HG03469 (cell line): ENCODE data around the gene MCC.
A peak's percentile ranks its signal among the peaks of the same experiment; 100 is the strongest.
"Not testable (repeated sequence)": the region's sequence is repeated elsewhere in the genome, so short reads cannot be mapped to it uniquely, and the experiment has no call there.

Experiments
- ATAC-seq: cut with Tn5 transposase; IDR thresholded peaks from one replicate; pipeline ENCODE4 v1.9.1; 2021; ENCODE audit warnings: mild to moderate bottlenecking, moderate library complexity, moderate number of reproducible peaks; ENCODE audit not compliant: unreplicated experiment

MCC gene

DNA sequence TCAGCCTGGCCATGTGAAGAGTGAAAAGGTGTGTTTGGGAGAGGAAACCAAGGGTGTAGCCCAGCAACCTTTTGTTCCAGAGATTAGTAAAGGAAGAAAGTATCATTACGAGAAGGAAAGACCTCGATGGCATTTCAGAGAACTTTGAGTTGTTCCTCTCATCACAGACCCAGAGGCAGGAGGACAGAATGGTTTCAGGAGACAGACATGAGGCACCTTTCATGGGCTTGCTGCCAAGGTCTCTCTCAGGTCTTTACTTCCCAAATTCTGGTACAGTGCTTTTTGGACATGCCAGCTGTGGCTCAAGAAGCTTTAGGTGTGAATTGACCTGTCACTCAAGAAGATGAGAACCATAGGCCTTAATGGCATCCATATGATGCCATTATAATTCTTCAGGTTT is 2.8 kb upstream of the MCC start:
- no peak for ATAC-seq

DNA sequence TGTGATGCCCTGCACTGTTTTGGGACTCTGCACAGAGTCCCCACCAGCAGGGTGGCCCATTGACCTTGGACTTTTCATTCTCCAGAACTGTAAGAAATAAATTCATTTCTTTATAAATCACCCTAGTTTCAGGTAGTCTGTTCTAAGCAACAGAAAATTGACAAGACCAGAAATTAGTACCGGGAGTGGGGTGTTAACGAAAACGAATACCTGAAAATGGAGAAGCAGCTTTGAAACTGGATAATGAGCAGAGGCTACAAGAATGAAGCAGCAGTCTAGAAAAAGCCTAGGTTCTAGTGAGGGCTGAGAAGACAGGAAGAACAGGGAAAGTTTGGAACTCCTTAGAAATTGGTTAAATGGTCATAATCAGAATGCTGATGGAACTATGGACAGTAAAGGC is 2.1 kb upstream of the MCC start:
- ATAC-seq: no peak

DNA sequence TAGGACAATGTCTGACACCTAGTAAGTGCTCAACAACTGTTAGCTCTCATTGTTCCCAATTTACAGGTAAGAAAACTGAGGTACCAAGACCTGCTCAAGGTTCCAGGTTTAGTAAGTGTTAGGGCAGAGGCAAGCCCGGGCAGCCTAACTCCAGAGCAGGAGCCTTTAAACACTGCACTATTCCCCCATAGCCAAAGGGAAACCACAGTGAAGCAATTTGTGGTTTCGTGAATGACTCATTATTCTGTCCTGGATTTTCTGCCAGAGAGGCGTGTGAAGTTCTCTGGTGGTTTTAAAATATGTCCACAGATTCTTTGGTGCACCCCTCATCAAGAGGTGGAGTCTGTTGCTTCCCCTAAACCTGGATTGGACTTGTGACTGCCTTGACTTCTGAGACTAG is 1.0 kb upstream of the MCC start:
- ATAC-seq: peak; percentile 64

DNA sequence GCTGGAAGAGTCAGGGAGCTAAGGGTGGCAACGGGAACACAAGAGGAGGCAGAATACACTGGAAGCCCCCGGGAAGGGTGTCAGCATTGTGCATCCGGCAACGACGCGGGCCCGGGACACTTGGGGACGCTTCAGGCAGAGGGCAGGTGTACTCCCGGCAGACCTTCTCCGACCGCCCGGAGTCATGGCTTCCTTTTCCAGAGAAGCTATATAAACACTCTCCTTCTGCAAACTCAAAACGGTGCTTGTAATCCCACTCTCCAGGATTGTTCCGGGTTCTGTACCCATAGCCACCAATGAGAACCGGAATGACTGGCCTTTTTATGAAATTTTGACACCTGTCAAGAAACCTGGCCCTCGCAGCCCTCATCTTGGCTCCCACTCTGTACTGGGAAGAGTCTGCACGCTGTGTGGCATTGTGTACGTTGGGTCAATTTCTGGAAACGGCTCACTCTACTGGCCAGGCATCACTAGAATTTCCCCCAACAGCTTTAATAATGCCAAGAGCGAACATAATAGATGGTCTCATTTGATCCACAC is 462 bp upstream of the MCC start:
- no peak for ATAC-seq

DNA sequence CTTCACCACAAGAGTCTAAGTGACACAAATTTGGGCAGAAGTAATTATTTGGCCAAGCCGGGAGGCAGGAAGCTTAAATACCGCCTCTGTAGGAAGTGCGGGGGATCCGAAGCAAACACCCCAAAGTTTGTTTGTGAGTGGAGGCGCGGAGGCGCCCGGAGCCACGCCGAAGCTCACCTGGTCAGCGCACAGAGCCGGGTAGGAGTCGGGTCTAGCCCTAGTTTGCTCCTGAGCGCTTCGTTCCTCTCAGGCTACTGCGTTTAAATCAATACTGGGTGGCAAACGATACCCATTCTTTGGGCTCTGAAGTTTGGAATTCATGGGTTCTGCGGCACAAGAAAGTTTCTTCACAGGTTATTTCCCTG is 855 bp downstream of the MCC start:
- no peak for ATAC-seq

DNA sequence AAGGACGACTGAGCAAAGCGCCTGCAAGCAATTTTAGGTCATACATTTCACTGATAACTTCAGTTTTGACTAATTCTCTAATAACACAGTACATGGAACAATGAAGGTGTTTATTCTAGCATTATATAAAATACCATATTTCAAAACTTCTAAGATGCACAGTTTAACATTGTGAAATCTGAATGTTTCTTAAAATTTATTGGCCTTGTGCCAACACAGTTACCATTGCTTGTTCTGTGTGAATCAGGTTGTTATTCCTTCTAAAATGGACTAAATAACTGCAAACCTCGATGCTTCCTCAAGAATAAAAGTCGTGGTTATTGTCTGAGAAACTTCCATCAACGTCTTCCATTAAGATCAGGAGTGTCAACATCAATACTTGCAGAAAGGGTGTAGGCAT is 8.0 kb downstream of the MCC start:
- no peak for ATAC-seq

DNA sequence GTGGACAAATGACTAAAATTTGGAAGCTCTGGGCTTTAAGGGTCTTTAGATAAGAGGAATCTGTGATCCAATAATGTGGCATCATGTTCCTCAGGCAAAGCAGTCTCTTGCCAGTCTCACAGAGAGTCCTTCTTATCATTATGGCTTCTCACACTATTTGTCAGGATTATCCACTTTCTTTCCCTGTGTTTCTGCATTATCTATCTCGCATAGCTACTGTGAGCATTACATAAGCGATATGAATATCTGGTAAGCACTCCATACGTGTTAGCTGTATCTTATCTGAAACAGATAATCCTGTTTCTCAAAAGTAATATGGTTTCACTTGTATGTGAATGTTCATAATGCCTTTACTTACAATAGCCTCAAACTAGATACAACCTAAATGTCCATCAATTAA is 9.6 kb downstream of the MCC start:
- no peak for ATAC-seq

DNA sequence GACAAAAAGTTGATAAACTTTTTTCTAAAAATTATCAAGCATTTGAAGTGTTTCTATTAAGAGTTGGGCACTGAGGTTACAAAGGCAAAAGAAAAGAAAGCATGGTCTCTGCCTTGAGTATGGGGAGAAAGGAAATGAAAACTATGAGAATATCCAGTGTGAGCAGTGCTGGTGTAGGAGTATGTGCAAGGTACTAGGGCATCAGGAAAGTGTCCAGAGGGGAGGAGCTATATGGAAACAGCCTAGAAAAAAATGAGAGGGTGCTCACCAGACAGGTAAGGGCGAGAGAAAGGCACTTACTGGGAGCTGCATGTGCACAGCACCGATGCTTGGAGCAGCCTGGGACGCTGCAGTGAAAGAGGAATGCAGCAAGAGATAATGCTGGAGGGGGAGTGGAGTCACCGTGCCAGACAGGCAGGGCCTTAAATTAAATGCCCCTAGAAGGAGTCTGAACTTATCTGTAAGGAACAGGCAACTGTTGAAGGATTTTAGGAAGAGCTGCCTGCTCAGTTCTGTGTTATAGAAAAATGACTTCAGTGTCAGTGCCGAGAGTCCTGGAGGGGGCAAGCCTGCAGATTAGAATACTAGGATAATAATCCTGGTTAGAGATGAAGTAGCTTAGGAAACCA is 14.0 kb downstream of the MCC start:
- ATAC-seq: no peak

DNA sequence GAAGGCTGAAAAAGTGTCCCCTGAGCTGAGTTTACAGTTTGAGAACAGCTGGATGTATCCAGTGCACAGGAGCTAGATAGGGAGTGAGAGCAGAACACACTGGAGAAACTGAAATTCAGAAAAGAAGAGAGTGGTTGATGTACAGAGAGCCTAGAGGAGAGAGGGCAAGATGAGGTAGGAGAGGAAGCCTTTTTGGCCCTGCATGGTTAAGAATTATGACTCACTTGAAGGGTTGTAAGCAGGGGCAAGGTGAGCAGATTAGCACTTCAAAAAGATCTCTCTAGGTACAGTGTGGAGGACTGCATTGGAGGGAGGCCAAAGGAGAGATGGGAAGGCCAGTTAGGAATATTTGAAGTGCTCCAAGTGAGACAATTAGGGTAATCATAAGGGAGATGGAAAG is 25.2 kb downstream of the MCC start:
- ATAC-seq: no peak

DNA sequence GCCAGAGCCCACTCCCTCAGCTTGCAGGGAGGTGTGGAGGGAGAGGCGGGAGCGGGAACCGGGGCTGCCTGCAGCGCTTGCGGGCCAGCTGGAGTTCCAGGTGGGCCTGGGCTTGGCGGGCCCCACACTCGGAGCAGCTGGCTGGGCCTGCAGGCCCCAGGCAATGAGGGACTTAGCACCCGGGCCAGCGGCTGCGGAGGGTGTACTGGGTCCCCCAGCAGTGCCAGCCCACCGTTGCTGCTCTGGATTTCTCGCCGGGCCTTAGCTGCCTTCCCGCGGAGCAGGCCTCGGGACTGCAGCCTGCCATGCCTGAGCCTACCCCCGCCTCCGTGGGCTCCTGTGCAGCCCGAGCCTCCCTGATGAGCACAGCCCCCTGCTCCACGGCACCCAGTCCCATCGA is 31.1 kb downstream of the MCC start:
- ATAC-seq: not testable (repeated sequence)

DNA sequence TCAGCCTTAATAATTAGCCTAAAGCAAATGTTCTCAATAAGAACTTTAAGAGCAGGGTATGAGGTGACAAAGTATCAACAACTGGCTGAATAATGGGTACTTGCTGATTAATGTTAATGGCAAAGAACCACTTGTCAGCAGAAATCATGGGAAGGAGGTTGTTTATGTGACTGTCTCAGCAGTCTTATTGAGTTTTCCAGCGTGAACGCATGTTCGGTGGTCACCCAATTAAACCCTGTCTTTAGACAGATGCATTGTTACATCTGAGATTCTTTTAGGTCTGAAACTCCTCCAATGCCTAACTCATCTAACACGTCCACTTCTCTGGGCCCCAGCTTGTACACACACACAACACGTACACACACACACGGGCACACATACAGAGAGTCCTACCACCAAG is 35.3 kb downstream of the MCC start:
- no peak for ATAC-seq

DNA sequence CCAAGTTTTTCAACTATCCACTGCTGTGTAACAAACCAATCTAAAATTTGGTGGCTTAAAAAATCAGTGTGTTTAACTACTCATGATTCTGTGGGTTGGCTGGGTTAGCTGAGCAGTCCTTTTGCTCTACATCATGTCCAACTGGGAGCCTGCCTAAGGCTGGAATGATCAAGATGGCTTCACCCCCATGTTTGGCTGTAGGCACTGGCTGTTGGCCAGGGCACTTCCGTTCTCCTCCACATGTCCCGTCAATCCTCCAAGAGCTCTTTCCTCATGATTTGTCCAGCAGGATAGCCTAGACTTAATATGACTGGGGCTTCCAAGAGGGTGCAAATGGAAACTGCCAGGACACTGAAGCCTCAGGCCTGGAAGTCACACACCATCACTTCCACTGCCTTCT is 36.5 kb downstream of the MCC start:
- ATAC-seq: no peak

DNA sequence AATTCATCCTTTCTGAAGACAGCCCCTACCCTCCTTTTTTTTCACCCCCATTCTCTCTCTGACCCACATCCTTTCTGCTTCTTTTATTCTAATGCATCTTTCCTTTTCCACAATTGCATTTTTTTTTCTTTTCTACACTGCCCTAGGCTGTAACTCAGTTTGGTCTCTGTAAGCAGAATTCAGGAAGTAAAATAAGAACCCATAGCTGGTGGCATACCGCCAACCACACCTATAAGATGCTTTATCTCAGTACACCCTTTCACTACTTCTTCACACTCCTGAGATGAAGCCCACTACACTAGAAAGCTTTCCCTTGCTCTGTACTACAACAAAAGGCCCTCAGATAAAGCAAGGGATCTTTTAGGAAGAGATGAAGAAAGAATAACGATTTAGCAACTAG is 37.3 kb downstream of the MCC start:
- no peak for ATAC-seq

DNA sequence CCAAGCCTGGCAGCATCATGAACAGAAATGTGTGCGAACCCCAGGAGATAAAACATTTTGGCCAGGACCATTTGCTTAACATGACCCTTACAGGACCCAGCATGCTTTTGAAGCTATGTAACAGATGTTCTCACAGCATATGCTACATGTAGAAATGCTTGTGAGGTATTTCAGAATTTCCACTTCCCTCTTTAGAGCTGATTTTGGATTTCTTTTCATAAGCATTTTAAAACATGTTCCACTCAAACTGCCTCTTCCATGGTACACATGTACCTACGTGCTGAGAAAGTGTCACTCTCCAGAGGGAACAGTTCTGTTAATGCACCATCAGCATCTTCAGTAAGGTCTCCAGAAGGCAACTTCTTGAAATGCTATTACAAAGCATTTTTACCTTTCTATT is 37.8 kb downstream of the MCC start:
- ATAC-seq: no peak

DNA sequence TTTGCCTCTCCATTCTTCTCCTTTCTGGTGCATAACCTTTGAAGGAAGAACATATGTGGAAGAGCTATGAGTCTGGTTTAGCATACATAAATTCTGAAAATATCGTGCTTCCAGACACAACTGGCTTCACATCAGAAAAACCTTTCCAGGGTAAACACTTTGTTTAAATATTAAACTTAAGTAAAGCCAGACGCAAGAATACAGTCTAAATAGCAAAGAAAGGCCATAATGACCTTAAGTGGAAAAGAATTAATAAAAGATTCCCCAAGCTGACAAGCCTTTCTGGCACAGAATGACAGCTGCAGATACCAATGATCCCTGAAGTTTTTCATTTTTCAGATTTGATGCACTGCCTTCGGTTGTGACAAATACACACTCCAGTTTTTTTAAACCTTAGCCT is 40.0 kb downstream of the MCC start:
- no peak for ATAC-seq

DNA sequence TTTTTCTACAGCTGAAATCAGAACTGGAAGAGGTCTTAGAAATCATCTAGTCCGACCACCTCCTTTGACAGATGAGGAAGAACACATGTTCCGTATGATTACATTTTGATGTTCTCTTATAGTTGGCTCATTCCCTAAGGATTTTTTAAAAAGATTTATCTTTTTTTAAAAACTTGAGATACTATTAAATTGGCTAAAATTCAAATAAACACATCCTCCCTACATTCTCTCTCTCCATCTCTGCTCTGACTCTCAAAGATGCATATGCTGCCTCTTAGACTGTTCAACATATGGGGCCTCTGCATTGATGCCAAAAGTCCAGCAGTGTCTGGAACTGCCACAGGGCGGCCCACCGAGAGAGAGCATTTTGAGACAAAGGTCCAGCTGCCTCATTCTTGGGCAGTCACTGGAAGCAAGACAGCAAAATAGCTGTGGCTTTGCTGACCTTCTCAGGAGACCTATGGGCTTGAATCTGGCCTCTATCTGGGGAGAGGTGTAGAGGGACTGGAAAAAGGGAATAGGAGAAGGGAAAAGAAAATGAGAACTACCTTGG is 40.7 kb downstream of the MCC start:
- ATAC-seq: no peak

DNA sequence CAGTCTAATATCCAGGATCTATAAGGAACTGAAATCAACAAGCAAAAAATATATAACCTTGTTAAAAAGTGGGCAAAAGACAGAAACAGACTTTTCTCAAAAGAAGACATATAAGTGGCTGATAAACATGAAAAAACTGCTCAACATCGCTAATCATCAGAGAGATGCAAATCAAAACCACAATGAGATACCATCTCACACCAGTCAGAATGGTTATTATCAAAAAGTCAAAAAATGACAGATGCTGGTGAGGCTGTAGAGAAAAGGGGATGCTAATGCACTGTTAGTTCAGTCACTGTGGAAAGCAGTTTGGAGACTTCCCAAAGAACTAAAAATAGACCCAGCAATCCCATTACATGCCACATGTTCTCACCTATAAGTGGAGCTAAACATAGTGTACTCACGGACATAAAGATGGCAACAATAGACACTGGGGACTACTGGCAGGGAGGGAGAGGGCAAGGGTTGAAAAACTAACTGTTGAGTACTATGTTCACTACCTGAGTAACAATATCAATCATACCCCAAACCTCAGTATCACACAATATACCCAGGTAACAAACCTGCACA is 41.8 kb downstream of the MCC start:
- no peak for ATAC-seq

DNA sequence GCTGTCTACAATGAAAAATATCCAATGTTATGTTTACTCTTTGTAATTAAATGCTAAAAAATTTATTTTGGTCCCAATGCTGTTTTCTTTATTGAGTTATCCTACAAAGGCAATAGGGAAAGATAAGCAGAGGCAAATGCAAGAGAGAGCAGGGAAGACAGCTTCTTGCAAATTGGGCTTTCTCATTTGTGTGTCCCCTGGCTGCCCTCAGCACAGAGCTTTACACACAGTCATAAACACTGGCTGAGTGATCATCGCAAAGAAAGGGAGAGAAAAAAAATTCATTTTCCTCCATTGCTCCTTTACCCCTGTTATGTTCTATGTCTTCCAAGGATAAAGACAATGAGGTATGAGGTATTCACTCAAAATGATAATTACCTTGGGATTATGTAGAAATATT is 51.1 kb downstream of the MCC start:
- ATAC-seq: no peak

DNA sequence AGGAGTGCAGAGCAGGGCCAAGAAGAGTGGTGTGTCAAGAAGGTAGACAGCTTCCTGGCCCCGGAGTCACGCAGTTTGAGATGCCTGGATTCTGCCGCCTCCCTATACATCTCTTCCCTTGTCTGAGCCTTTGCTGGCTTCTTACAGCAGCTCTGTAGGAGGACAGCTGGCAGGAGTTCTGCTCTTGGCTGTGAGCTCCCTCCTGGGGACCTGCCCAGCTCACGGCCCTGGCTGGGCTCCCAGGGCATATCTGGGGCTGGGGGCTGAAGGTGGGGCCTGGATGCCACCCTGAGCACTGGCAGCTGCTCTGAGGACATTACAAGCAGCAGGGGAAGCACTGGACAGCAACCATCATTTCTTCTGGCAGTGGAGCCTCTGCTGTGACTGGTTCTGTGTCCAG is 52.7 kb downstream of the MCC start:
- no peak for ATAC-seq

DNA sequence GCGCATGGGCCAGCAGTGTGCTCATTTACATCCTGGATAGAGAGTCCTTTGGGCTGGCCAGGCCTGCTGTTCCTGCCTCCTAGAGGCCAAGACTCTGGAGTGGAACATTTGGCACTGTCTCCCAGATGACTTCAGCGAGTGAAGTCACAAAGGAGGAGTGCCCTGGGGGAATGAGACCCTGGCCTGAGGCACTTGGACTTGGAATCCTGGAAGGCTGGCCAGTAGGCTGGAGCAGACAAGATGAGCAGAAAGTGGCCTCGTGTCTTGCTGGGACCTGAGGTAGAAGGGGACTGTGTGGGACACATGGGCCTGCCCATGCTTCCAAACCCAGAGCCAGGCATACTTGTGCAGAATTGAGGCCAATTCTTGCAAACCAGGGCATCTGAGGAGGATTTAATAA is 53.4 kb downstream of the MCC start, which contains the start of gene TSSK1B:
Gene TSSK1B, minus strand, starts transcription at position 101 of the 400 bp plus-strand sequence. CDS start 150 bp downstream, outside the sequence.
- no peak for ATAC-seq

DNA sequence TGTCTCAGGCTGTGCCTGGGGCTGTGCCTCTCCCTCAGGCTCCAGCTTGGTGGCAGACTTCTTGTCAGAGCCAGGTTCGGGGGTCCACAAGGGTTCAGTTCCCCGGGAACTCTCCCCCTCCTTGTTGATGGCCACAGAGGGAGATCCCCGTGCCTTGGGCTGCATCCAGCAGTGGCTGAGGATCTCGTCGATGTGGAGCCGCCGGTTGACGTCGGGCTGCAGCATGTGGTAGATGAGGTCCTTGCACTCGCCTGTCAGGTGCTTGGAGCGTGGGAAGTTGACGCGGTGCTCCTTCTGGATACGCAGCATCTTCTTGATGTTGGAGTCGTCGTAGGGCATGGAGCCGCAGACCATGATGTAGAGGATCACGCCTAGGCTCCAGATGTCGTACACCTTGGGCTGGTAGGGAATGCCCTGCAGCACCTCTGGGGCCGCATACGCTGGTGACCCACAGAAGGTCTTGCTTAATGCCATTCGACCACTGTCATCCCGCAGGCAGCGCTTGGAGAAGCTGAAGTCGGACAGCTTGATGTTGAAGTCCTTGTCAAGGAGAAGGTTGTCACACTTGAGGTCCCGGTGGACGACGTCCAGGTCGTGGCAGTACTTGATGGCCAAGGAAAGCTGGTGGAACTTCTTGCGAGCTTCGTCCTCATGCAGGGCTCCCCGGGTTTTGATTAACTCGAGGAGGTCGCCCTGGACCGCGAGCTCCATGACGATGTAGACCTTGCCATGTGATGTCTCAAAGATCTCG is 54.2 kb downstream of the MCC start:
- ATAC-seq: no peak

DNA sequence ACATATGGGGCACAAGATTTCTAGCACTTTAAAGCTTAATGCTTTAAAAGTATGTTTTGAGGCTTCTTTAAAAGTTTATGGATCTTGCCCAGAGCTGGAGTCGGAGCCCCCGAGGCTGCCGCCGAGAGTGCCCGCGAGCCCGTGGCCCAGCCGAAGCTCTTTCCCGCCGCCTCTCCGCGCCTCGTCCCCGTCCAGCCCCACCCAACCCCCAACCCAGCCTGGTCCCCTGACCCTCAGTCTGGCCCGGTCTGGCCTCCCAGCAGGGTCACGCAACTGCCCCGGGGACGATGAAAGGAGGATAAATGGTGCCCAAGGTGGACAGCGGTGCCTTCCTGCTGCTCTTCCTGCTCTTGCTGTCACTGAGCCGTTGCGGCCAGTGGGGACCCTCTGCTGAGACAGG is 55.2 kb downstream of the MCC start:
- ATAC-seq: no peak
